CD14-positive monocyte (primary cell): Measurements from ENCODE around the gene PIK3R4. TPM values are rescaled to one million over a fixed set of nuclear protein-coding genes. Genes with fewer than 3 reads are reported as not detected.

Experiments
- DNase-seq, 3 donors: peaks; one replicate each; pipeline ENCODE4 v3.0.0-alpha.2; 2011 to 2022
- H2AFZ ChIP-seq: 2 replicates; pipeline ENCODE4 v1.6.0; 2012; ENCODE audit warnings: mild to moderate bottlenecking, low read depth, low read length, inconsistent platforms; ENCODE audit not compliant: insufficient read depth, poor library complexity, severe bottlenecking
- H3K27ac ChIP-seq, 2 donors: 1 replicate in 1 of 2; 2 replicates in 1 of 2; pipeline ENCODE4 v1.5.1; 2012 to 2013; ENCODE audit warnings: low read length in 2 of 2, control low read depth in 1 of 2, inconsistent platforms in 1 of 2, low read depth in 1 of 2, mild to moderate bottlenecking in 1 of 2
- H3K27me3 ChIP-seq, 2 donors: one replicate each; pipeline versions ENCODE4 v1.6.0 to v1.6.1; 2011 to 2013; ENCODE audit warnings: low read length in 2 of 2; ENCODE audit not compliant: control insufficient read depth in 2 of 2, insufficient read depth in 2 of 2
- H3K36me3 ChIP-seq, 2 donors: replicated peaks in 1 of 2; 1 replicate in 1 of 2; 2 replicates in 1 of 2; pipeline versions ENCODE4 v1.5.1 to v1.6.1; 2012 to 2013; ENCODE audit warnings: low read length in 2 of 2, control low read depth in 1 of 2, inconsistent platforms in 1 of 2, mild to moderate bottlenecking in 1 of 2; ENCODE audit not compliant: insufficient read depth in 2 of 2, control insufficient read depth in 1 of 2
- H3K4me1 ChIP-seq, 2 donors: 1 replicate in 1 of 2; 2 replicates in 1 of 2; pipeline versions ENCODE4 v1.5.1 to v1.6.1; 2012 to 2013; ENCODE audit warnings: low read length in 2 of 2, control low read depth in 1 of 2, inconsistent platforms in 1 of 2, mild to moderate bottlenecking in 1 of 2, moderate library complexity in 1 of 2; ENCODE audit not compliant: insufficient read depth in 2 of 2, control insufficient read depth in 1 of 2
- H3K4me2 ChIP-seq: replicated peaks from 2 replicates; pipeline ENCODE3; 2012; ENCODE audit warnings: low read length, moderate library complexity, mild to moderate bottlenecking; ENCODE audit not compliant: poor library complexity, severe bottlenecking; ENCODE audit errors: extremely low read depth
- H3K4me3 ChIP-seq, 3 experiments: fragments of 200-600 bp in 1 of 3; sonication (generic) in 1 of 3; replicated peaks in 1 of 3; 1 replicate in 2 of 3; 2 replicates in 1 of 3; pipeline ENCODE4 v1.5.1; 2011 to 2013; ENCODE audit warnings: low read length in 3 of 3, mild to moderate bottlenecking in 3 of 3, control low read depth in 2 of 3, low read depth in 2 of 3, inconsistent platforms in 1 of 3, moderate library complexity in 1 of 3
- H3K79me2 ChIP-seq: 2 replicates; pipeline ENCODE4 v1.6.0; 2012; ENCODE audit warnings: mild to moderate bottlenecking, control low read depth, inconsistent platforms, low read length, moderate library complexity; ENCODE audit not compliant: insufficient read depth
- H3K9ac ChIP-seq: 2 replicates; pipeline ENCODE4 v1.6.0; 2017; ENCODE audit warnings: low read length, mild to moderate bottlenecking; ENCODE audit not compliant: insufficient read depth, poor library complexity, severe bottlenecking
- H3K9me3 ChIP-seq, 2 donors: replicated peaks in 1 of 2; 1 replicate in 1 of 2; 2 replicates in 1 of 2; pipeline versions ENCODE4 v1.5.1 to v1.6.1; 2012 to 2013; ENCODE audit warnings: low read length in 2 of 2, control low read depth in 1 of 2; ENCODE audit not compliant: control insufficient read depth in 1 of 2, insufficient read depth in 1 of 2
- H4K20me1 ChIP-seq: 2 replicates; pipeline ENCODE4 v1.6.0; 2012; ENCODE audit warnings: mild to moderate bottlenecking, low read length, control low read depth, moderate library complexity; ENCODE audit not compliant: insufficient read depth
- H3K27ac Mint-ChIP-seq, 7 donors: one replicate each; pipeline ENCODE4 v1.8.0; 2020; ENCODE audit warnings: mild to moderate bottlenecking in 7 of 7, mixed read lengths in 7 of 7, moderate library complexity in 6 of 7, inconsistent platforms in 2 of 7
- H3K27me3 Mint-ChIP-seq, 3 donors: one replicate each; pipeline ENCODE4 v1.8.0; 2021 to 2022; ENCODE audit warnings: low read depth in 3 of 3, mild to moderate bottlenecking in 3 of 3, mixed read lengths in 3 of 3, moderate library complexity in 3 of 3, inconsistent platforms in 1 of 3
- H3K36me3 Mint-ChIP-seq, 2 donors: one replicate each; pipeline ENCODE4 v1.8.0; 2020; ENCODE audit warnings: mixed read lengths in 2 of 2, inconsistent platforms in 1 of 2, mild to moderate bottlenecking in 1 of 2
- H3K4me1 Mint-ChIP-seq: one replicate; pipeline ENCODE4 v1.8.0; 2020; ENCODE audit warnings: mild to moderate bottlenecking, mixed read lengths
- H3K4me3 Mint-ChIP-seq, 2 donors: one replicate each; pipeline ENCODE4 v1.8.0; 2020; ENCODE audit warnings: mild to moderate bottlenecking in 2 of 2, mixed read lengths in 2 of 2, moderate library complexity in 1 of 2
- H3K9me3 Mint-ChIP-seq, 7 donors: one replicate each; pipeline ENCODE4 v1.8.0; 2020 to 2022; ENCODE audit warnings: mixed read lengths in 7 of 7, mild to moderate bottlenecking in 6 of 7, moderate library complexity in 6 of 7, inconsistent platforms in 2 of 7
- CTCF ChIP-seq: fragments of 200-600 bp; IDR thresholded peaks from one replicate; pipeline ENCODE4 v1.8.0; 2022; ENCODE audit warnings: antibody characterized with exemption, mild to moderate bottlenecking
- WGBS: methylation state at CpG from one replicate; pipeline ENCODE4 v1.1.5; 2013; ENCODE audit warnings: missing lambda C conversion rate; ENCODE audit not compliant: insufficient coverage; 5-methylcytosine and 5-hydroxymethylcytosine counted together
- intact Hi-C, 2 donors: fragments of 100-400 bp; cut with micrococcal nuclease; formaldehyde crosslinking; loops; one replicate each; pipeline versions ENCODE4 v1.15.0 to v1.15.1; 2023
- polyA plus RNA-seq, 3 donors: library from polyadenylated mRNA; depleted of rRNA in 1 of 3; unstranded in 2 of 3; stranded (reverse) in 1 of 3; fragments of 300-500 nt in 2 of 3; fragments of >200 nt in 1 of 3; fragmentation: Illumina TruSeq in 2 of 3; gene quantifications; 1 replicate in 2 of 3; 2 replicates in 1 of 3; pipeline ENCODE4 v1.2.3, GENCODE V29; 2012 to 2021

Gene PIK3R4
- polyA plus RNA-seq, 3 donors: 6.5 to 18.7 (median 10.1) TPM

DNA sequence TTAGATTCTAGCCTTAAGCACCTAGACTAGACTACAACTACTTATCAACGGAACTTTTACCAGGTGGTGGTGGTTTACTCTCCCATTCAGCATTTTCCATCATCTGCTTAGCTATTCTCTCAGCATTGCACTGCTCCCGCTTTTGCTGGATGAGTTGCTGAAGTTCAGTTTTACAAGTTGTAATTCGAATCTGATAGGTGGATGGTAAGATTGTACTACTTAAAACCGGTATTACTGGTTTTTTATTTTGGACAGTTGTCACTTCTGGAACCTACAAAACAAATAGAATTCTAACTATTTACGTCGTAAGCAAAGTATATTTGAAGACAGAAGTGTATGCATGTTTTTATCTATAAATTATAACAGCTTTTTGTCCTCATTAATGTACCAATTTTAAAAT lies 41.1 kb downstream of the PIK3R4 start:
- H3K9me3 ChIP-seq: no peaks in the 10 kb centered on the region
- no peak for DNase-seq
- no peak overlapping the region for H3K9ac ChIP-seq
- Mint-ChIP-seq H3K4me1 (peaks cover 7% of the 10 kb centered on the region), H3K27me3 (no peaks in the 10 kb centered on the region), H3K27ac (no peak overlapping the region), H3K9me3 (no peaks in the 10 kb centered on the region), H3K4me3 (no peak overlapping the region), H3K36me3 (peaks cover 43 to 58% of the 10 kb centered on the region in 2 donors)
- no CpG with 5 or more reads among the region's 6 CpGs for WGBS
- H3K36me3 ChIP-seq: peaks cover 45 to 63% of the 10 kb centered on the region in 2 donors
- H3K27ac ChIP-seq: no peak overlapping the region
- intact Hi-C loops: no loop called here
- H4K20me1 ChIP-seq: no peaks in the 10 kb centered on the region
- H3K4me3 ChIP-seq: no peak overlapping the region
- TF ChIP-seq CTCF: no peak
- H2AFZ ChIP-seq: no peak overlapping the region
- H3K4me1 ChIP-seq: peaks cover 0 to 2% of the 10 kb centered on the region in 2 donors
- no peak overlapping the region for H3K4me2 ChIP-seq
- H3K27me3 ChIP-seq: no peaks in the 10 kb centered on the region
- H3K79me2 ChIP-seq: no peaks in the 10 kb centered on the region

DNA sequence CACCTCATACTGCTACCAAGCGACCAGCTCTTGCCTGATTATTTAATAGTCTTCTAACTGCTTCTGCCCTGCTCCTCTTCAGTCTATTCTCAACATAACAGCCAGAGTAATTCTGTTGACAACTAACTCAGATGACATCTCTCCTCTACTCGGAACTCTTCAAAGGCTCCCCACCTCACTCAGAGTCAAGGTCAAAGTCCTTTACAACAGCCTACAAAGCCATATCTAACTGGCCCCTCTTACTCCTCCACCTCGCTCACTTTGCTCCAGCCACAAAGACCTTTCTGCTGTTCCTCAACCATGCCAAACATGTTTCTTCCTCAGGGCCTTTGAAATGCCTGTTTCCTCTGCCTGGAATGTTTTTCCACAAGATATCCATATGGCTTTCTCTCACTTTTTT lies 43.6 kb downstream of the PIK3R4 start:
- Histone ChIP-seq H3K27ac (no peak overlapping the region), H3K4me1 (peaks cover 0 to 2% of the 10 kb centered on the region in 2 donors), H4K20me1 (no peaks in the 10 kb centered on the region), H3K27me3 (no peaks in the 10 kb centered on the region), H3K9ac (no peak overlapping the region), H2AFZ (no peak overlapping the region), H3K4me2 (no peak overlapping the region), H3K9me3 (no peaks in the 10 kb centered on the region), H3K79me2 (no peaks in the 10 kb centered on the region), H3K36me3 (peaks cover 57 to 82% of the 10 kb centered on the region in 2 donors), H3K4me3 (no peak overlapping the region)
- intact Hi-C loops: no loop called here
- 98% methylated on average over 3 of the region's 3 CpGs for WGBS
- Mint-ChIP-seq H3K4me3 (no peak overlapping the region), H3K4me1 (peaks cover 4% of the 10 kb centered on the region), H3K27me3 (no peaks in the 10 kb centered on the region), H3K9me3 (no peaks in the 10 kb centered on the region), H3K27ac (no peak overlapping the region), H3K36me3 (peaks cover 48 to 71% of the 10 kb centered on the region in 2 donors)
- no peak for TF ChIP-seq CTCF
- no peak for DNase-seq
